Transverse colon (tissue), 4 donors: ENCODE measurements around the gene WDR37. TPM values are rescaled to one million over a fixed set of nuclear protein-coding genes. Genes with fewer than 3 reads are reported as not detected.

Experiments used
- DNase-seq: peaks from one replicate; pipeline ENCODE4 v3.0.0-alpha.2; 2019
- H3K27ac ChIP-seq, 4 donors: fragments of 200-600 bp; sonication (generic); 2 replicates each; pipeline ENCODE4 v1.5.1; 2016 to 2018; ENCODE audit warnings: inconsistent platforms in 4 of 4
- H3K27me3 ChIP-seq: fragments of 200-600 bp; sonication (generic); 2 replicates; pipeline ENCODE4 v1.5.1; 2017; ENCODE audit warnings: inconsistent platforms
- H3K36me3 ChIP-seq, 4 donors: fragments of 200-600 bp; sonication (generic); 2 replicates each; pipeline ENCODE4 v1.5.1; 2017 to 2019; ENCODE audit warnings: inconsistent platforms in 4 of 4
- H3K4me1 ChIP-seq, 4 donors: fragments of 200-600 bp; sonication (generic); 2 replicates each; pipeline ENCODE4 v1.5.1; 2017 to 2020; ENCODE audit warnings: inconsistent platforms in 4 of 4
- H3K4me3 ChIP-seq, 4 donors: fragments of 200-600 bp; sonication (generic); 1 replicate in 1 of 4; 2 replicates in 3 of 4; pipeline versions ENCODE4 v1.5.1 to v1.6.1; 2017 to 2019; ENCODE audit warnings: inconsistent platforms in 4 of 4
- H3K9me3 ChIP-seq, 2 donors: fragments of 200-600 bp; sonication (generic); 2 replicates each; pipeline ENCODE4 v1.5.1; 2017 to 2019; ENCODE audit warnings: inconsistent platforms in 2 of 2
- EP300 ChIP-seq: sonication (generic); formaldehyde crosslinking; IDR thresholded peaks from one replicate; pipeline ENCODE4 v1.6.1; 2017; ENCODE audit warnings: antibody characterized with exemption, low read depth
- POLR2A ChIP-seq: fragments of 450-650 bp; IDR thresholded peaks from one replicate; pipeline ENCODE4 v1.6.1; 2016; ENCODE audit warnings: antibody characterized with exemption, mild to moderate bottlenecking, moderate library complexity
- POLR2AphosphoS5 ChIP-seq, 3 donors: sonication (generic); formaldehyde crosslinking; IDR thresholded peaks; one replicate each; pipeline ENCODE4 v1.6.1; 2016; ENCODE audit warnings: antibody characterized with exemption in 3 of 3
- WGBS, 2 donors: methylation state at CpG; one replicate each; pipeline ENCODE4 v1.1.5; 2018; ENCODE audit warnings: low coverage in 1 of 2; 5-methylcytosine and 5-hydroxymethylcytosine counted together
- in situ Hi-C, 4 donors: fragments of 200-750 bp; cut with MboI; loops; one replicate each; pipeline versions ENCODE4 v1.15.0 to v1.15.1; 2017; ENCODE audit warnings: low sequenced_read_pairs in 3 of 4, low pct_ligation_motif_present in 1 of 4, low pct_unique_long_range_greater_than_20kb in 1 of 4
- intact Hi-C: fragments of 100-400 bp; cut with DNase I; formaldehyde crosslinking; loops from one replicate; pipeline ENCODE4 v1.15.1; 2023; ENCODE audit warnings: low total_unique reads
- total RNA-seq, 4 donors: library from RNA; depleted of rRNA; stranded (reverse); fragments of >200 nt; gene quantifications; one replicate each; pipeline ENCODE4 v1.1.0, GENCODE V29; 2016
- TF ChIP-seq, protein P1 (sequence below), 5 experiments: fragments of 200-600 bp in 3 of 5; fragments of 450-650 bp in 2 of 5; sonication (generic) in 3 of 5; IDR thresholded peaks; 1 replicate in 2 of 5; 2 replicates in 3 of 5; pipeline ENCODE4 v1.5.1; 2016 to 2017; ENCODE audit warnings: antibody characterized with exemption in 5 of 5, inconsistent platforms in 3 of 5, mild to moderate bottlenecking in 2 of 5, moderate library complexity in 1 of 5

WDR37 gene
- total RNA-seq, 4 donors from 2014 or later: 14.5 to 22.1 (median 19.7) TPM

GRCh38 chr10:1169186-1169885 lies 113.2 kb downstream of the WDR37 start:
- TF ChIP-seq, protein P1, sequence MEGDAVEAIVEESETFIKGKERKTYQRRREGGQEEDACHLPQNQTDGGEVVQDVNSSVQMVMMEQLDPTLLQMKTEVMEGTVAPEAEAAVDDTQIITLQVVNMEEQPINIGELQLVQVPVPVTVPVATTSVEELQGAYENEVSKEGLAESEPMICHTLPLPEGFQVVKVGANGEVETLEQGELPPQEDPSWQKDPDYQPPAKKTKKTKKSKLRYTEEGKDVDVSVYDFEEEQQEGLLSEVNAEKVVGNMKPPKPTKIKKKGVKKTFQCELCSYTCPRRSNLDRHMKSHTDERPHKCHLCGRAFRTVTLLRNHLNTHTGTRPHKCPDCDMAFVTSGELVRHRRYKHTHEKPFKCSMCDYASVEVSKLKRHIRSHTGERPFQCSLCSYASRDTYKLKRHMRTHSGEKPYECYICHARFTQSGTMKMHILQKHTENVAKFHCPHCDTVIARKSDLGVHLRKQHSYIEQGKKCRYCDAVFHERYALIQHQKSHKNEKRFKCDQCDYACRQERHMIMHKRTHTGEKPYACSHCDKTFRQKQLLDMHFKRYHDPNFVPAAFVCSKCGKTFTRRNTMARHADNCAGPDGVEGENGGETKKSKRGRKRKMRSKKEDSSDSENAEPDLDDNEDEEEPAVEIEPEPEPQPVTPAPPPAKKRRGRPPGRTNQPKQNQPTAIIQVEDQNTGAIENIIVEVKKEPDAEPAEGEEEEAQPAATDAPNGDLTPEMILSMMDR (IDR thresholded peaks at IDR 0.05): no peak
- no peak for TF ChIP-seq POLR2AphosphoS5 (IDR thresholded peaks at IDR 0.05)
- no peak for TF ChIP-seq POLR2A
- no peak for TF ChIP-seq EP300
- in situ Hi-C loops (no loop called here), intact Hi-C loops (no loop called here)
- Histone ChIP-seq H3K27ac (no peak overlapping the region), H3K4me1 (no peaks in the 10 kb centered on the region), H3K9me3 (no peaks in the 10 kb centered on the region), H3K4me3 (no peak overlapping the region), H3K27me3 (no peaks in the 10 kb centered on the region), H3K36me3 (no peaks in the 10 kb centered on the region)
- 74% methylated on average over 23 of the region's 23 CpGs; no CpG with 5 or more reads in 1 of the 2 donors for WGBS, 2 donors
- no peak for DNase-seq

- no peak overlapping the region for H3K4me3 ChIP-seq
- no peak overlapping the region for H3K27ac ChIP-seq
- no peaks in the 10 kb centered on the region for H3K36me3 ChIP-seq
- H3K27me3 ChIP-seq: no peaks in the 10 kb centered on the region
- intact Hi-C loops (loop anchor here (10.0 kb wide), 1 partner anchor 425 kb away; no protein-coding TSS in a partner anchor), in situ Hi-C loops (no loop called here)
- TF ChIP-seq POLR2A (no peak), EP300 (no peak), POLR2AphosphoS5 (IDR thresholded peaks at IDR 0.05) (no peak)
- TF ChIP-seq, protein P1 (IDR thresholded peaks at IDR 0.05): no peak
- WGBS, 2 donors: 66% methylated on average over 22 of the region's 22 CpGs; no CpG with 5 or more reads in 1 of the 2 donors
- no peaks in the 10 kb centered on the region for H3K4me1 ChIP-seq
- H3K9me3 ChIP-seq: no peaks in the 10 kb centered on the region
- no peak for DNase-seq
These were observed 114.0 kb downstream of the WDR37 start for GRCh38 chr10:1169981-1170866.

DNA sequence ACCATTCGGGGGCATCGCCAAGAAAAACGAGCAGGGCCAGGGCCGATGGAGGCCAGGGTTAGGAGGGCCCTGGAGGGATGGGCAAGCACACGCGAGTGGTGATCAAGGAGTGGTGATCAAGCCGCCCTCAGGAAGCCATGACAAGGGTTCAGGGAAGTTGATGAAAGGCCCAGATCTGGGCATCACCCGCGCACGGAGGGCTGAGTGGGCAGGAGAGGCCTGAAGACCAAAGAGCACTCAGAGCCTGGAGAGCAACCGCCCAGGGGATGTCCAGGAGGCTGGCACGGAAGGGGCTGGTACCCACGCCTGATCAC lies 114.6 kb downstream of the WDR37 start:
- intact Hi-C loops: loop anchor here (10.0 kb wide), 1 partner anchor 426 kb away; no protein-coding TSS in a partner anchor

DNA sequence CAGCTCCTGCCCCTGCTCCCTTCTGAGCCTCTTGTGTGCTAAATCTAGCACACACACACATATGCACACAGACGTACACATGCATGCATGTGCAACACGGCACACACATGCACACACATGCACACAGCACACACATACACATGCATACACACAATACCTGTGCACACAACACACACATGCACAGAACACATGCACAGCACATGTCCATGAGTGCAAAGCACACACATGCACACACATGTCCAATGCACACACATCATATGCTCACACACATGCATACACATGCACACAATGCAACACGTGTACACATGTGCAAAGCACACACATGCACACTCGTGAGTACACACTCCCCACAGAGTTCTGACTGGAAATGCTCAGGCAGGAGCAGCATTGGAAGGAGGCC lies 115.0 kb downstream of the WDR37 start:
- no peaks in the 10 kb centered on the region for H3K9me3 ChIP-seq
- 74% methylated on average over 4 of the region's 4 CpGs; no CpG with 5 or more reads in 1 of the 2 donors for WGBS, 2 donors
- no peak overlapping the region for H3K27ac ChIP-seq
- H3K27me3 ChIP-seq: no peaks in the 10 kb centered on the region
- no peaks in the 10 kb centered on the region for H3K36me3 ChIP-seq
- in situ Hi-C loops: no loop called here
- no peak for DNase-seq
- no peak overlapping the region for H3K4me3 ChIP-seq
- TF ChIP-seq EP300 (no peak), POLR2AphosphoS5 (IDR thresholded peaks at IDR 0.05) (no peak), POLR2A (no peak)
- TF ChIP-seq, protein P1 (IDR thresholded peaks at IDR 0.05): no peak
- intact Hi-C loops: loop anchor here (10.0 kb wide), 1 partner anchor 426 kb away; no protein-coding TSS in a partner anchor
- H3K4me1 ChIP-seq: no peaks in the 10 kb centered on the region

More for the DNA sequence above, 114.6 kb downstream of the WDR37 start:
- no peaks in the 10 kb centered on the region for H3K4me1 ChIP-seq
- H3K27me3 ChIP-seq: no peaks in the 10 kb centered on the region
- H3K4me3 ChIP-seq: no peak overlapping the region
- WGBS, 2 donors: 90 to 94% methylated on average over 2 to 13 of the region's 13 CpGs
- in situ Hi-C loops: no loop called here
- no peak overlapping the region for H3K27ac ChIP-seq
- no peaks in the 10 kb centered on the region for H3K9me3 ChIP-seq
- TF ChIP-seq, protein P1 (IDR thresholded peaks at IDR 0.05): no peak
- TF ChIP-seq EP300 (no peak), POLR2A (no peak), POLR2AphosphoS5 (IDR thresholded peaks at IDR 0.05) (no peak)
- no peaks in the 10 kb centered on the region for H3K36me3 ChIP-seq
- no peak for DNase-seq
